Fibroblast of skin of right quadriceps (primary cell): ENCODE measurements around the gene TTLL1.
"Not testable (repeated sequence)": the region's sequence is repeated elsewhere in the genome, so short reads cannot be mapped to it uniquely, and the experiment has no call there.

Source experiments
- DNase-seq: peaks from one replicate; pipeline ENCODE4 v3.0.0-alpha.2; 2013

The TTLL1 gene

DNA sequence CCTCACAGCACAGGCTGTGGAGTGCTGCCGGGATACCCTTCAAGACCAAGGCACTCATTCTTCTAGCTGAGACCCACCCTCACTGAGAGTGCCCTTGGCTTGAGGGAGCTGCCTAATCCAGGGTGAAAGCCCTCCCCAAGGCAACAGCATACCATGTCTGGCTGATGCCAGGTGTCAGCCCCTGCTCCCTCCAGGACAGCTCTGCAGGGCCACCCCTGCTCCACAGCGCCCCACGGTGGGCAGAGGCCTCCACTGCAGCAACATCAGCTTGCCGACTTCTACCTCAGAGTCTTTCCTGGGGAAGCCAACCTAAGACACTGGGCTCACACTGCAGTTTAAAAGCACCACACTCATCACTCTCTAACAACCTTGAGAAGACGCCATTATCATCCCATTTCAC lies 29.0 kb downstream of the TTLL1 start:
- DNase-seq = no peak

DNA sequence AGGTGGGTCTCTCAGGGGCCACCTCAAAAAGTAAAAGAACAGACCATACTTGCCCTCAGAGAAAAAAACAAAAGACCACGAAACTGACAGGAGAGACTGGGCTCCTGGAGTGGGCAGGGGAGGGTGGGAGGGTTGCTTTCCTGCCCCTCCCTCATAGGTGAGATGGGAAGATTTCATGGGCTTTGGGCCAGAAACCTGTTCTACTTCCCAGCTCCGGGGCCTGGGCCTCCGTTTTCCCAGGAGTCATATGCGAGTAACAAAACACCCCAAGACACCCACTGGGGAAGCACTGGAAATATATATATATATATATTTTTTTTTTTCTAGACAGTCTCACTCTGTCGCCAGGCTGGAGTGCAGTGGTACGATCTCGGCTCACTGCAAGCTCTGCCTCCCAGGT lies 31.6 kb downstream of the TTLL1 start:
- DNase-seq = no peak

DNA sequence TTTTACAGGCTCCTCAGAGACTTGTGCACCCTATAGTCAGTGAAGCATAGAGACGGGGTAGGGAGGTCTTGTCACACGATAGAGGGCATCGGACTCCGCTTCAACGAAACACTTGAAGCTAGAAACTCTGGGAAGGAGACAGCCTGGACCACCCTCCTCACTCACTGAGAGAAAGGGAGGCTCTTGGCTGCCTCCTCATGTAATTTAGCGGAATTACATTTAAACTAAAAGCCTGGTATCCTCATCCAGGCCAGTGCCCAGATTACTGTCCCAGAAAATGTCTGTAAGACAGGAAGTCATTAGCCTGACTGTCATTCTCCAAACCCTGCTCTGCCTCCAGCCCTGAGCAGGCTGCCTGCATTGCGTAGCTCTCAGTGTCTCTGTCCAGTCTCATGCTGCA lies 36.0 kb downstream of the TTLL1 start:
- no peak for DNase-seq

DNA sequence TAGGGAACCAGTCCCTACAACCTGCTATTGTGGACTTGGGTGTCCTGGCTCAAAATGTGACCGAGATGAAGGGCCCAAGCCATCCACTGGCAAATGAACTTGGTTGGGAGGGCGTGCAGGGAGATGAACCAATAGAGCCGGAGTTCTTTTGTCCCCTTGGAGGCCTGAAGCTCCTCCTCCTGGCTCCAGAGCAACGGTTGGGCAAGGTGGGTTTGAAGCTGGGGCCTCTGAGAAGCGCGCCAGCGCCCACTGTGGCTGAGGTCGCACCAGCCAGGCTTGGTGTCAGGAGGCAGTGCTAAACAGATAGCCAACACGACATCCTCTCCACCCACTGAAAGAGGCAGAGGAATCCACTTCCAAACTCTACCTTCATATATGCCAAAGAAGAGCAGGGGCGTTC lies 38.2 kb downstream of the TTLL1 start:
- no peak for DNase-seq

DNA sequence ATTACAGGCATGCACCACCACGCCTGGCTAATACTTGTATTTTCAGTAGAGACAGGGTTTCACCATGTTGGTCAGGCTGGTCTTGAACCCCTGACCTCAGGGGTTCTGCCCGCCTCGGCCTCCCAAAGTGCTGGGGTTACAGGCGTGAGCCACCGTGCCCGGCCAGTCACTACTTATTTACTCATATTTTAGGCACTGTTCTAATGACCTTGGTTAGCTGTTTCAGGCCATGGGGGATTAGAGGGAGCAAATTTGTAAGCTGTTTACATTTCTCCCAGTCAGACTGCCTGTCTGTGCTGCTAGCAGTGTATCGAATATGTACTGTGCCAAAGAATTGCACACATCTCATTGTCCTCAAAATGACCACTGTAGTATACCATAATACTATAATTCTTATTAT lies 41.6 kb downstream of the TTLL1 start:
- no peak for DNase-seq

DNA sequence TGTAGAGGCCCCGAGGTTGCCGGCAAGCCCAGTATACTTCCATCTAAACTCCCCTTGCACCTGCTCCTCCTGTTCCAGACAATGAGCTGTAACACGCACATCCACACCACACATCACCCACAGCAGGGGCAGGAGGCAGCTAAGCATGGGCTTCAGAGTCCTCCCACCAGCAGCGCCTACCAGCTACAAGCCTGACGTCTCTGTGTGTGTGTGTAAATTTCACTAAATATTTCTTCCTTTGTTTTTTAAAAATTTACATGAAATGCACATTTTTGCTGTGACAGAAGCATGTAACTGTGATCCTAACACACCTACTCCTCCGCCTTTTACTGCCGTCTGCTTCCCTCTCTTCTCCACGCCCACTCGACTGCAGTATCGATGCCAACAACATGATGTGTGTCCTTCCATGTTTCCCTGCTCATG lies 44.9 kb downstream of the TTLL1 start:
- DNase-seq = no peak

GRCh38 chr22:43042101-43042780 lies 47.0 kb downstream of the TTLL1 start:
- peak; percentile 32 for DNase-seq

- no peak for DNase-seq
Observed at GRCh38 chr22:43039800-43040199, 49.4 kb downstream of the TTLL1 start.

- DNase-seq = no peak
Observed at GRCh38 chr22:43038325-43038724, 50.9 kb downstream of the TTLL1 start.

DNA sequence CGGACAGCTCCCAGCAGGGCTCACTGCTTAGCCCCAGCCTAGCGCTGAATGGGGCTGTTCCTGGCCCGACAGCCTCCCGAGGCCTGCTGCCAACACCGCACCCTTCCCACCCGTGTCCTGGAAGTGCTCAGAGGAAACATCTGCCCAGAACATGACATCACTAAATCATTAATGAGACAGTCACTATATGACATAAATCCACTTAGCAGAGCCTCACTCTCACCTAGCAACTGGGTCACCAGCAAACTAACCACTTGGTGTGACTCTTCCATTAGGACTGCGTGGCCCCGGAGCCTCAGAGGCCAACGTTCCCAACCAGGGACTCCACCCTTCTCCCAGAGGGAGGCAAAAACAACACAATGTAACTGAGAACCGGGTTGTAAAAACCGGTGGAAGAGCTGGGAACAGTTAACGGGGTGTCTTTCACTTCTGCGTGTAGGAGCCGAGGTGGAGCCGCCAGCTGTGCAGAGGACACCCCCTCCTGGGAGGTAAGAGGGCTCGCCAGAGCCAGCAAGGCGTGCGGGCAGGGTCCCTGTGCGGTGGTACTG lies 52.8 kb downstream of the TTLL1 start:
- peak; percentile 70 for DNase-seq

GRCh38 chr22:43035250-43035649 lies 53.9 kb downstream of the TTLL1 start:
- no peak for DNase-seq

- no peak for DNase-seq
Observed at GRCh38 chr22:43031617-43032016, 57.6 kb downstream of the TTLL1 start.

DNA sequence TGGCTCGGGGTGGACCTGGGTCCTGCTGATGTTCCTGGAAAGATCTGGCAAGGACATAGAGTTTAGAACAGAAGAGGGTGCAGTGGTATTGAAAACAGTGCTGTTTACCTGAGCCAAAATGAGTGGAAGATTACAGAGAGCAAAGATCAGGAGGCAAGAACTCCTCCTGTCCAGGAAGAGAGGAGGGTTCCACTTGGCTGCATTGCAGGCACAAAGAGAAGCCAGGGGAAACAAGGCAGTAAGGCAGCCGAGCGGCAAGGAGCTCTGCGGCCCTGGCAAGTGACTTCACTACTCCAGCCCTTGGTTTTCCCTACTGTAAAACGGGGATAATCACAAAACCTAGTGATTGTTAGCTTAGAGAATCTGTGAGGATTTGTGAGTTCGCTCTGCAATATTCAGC lies 70.6 kb downstream of the TTLL1 start:
- DNase-seq = no peak

DNA sequence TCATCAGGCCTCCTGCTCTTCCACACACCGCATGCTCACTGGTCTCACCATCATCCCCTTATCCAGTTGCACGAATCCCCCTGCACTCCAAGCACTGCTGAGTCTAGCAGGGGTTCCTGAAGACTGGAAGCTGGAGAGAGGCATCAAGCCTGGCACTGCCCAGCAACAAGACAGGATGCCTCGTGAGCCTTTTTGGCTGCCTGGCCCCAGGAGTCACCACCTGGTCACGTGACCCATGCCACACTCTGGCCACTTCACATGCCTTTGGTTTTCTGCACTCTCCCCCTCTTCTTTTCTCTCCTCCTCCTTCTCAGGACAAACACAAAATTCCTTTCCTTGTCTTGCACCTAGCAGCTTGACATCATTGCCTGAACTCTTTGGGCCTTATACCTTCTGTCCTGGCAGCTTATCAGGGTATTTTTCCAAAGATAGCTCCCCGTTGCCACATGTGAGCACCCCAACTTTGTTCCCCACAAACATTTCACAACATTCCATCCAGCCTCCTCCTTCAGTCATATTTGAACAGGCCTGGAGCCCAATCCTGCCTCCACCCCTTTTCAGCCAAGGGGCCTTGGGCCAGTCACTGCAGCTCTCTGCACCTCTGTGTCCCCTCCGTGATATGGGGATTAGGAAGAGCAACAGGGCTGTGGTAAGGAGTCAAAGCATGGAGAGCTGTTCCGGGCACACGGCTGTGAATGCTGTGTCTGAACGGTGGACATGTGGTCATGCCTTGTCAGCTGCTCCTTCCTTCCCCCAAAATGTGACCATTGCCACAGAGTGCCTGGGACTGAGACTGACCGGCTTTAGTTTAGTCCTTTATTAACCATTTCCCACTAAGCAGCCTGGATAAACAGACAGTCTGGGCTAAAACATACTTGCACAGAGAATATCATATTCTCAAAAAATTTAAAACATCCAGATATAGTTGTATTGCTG lies 71.4 kb downstream of the TTLL1 start:
- DNase-seq = no peak

DNA sequence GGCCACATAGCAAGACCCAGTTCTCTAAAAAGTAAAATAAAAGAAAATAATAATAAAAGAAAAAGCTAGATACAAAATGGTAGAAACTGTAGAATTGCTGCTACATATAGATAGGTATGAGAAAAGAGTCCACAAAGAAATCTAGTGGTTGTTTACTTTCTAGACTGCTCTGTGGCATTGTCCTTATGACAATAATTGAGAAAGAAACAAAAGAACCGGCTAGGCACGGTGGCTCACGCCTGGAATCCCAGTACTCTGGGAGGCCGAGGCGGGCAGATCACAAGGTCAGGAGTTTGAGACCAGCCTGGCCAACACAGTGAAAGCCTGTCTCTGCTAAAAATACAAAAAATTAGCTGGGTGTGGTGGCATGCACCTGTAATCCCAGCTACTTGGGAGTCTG lies 73.0 kb downstream of the TTLL1 start:
- not testable (repeated sequence) for DNase-seq

GRCh38 chr22:43015677-43016042 lies 73.5 kb downstream of the TTLL1 start:
- no peak for DNase-seq

- DNase-seq = peak; percentile 99
Observed at GRCh38 chr22:43014869-43015676, 74.1 kb downstream of the TTLL1 start, which contains the start of gene PACSIN2. PACSIN2 (minus strand) TSS chr22:43015149; CDS start chr22:42912080, 103,069 bp downstream.

- DNase-seq = no peak
Observed at GRCh38 chr22:43014316-43014868, 74.8 kb downstream of the TTLL1 start.

DNA sequence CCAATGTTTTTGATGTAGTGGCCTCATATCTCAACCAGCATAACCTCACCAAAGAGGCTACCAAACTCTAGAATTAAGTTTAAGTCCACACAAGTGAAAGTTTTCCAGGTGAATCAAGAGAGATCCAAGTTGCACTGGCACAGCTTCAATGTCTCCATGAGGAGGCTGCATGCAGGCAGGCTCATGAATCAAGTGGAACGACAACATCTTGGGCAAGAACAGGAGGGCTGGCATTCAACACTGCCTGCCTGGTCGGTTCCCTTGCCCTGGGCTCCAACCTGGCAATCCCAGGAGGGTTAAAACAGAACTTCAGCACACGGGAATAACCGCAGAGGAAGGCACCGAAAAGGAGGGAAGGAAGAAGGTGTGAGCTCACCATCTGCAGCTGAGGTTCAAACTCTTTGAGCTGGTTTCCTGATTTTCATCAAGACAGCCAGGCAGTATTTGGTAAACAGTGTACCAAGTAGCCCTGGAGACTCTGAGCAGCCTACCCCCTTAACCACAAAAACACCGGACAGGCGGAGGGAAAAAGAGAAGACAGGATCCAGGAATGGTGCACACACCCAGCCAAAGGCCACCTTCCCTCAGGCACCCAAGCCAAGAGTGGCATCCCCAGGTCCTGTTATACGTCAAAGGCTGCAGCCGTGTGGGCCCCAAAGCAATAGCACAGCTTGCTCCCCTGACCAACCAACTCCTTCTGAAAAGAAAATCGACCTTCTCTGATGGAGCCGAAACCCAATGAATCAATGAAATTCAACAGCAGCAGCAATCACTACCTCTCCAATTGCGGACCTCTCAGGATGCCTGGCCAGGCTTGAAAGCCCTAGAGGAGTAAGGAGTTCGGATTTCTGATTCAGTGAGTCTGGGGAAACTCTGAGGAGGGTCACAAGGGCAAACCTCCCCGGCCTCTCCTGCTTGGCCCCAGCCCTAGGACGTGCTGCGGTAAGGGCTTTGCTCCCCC lies 75.6 kb downstream of the TTLL1 start:
- no peak for DNase-seq

GRCh38 chr22:43012390-43012789 lies 76.8 kb downstream of the TTLL1 start:
- no peak for DNase-seq

GRCh38 chr22:43011079-43011478 lies 78.1 kb downstream of the TTLL1 start:
- DNase-seq = no peak
